Transverse colon (tissue), 4 donors: ENCODE results near the gene DGCR2. TPM values are rescaled to one million over a fixed set of nuclear protein-coding genes. Genes with fewer than 3 reads are reported as not detected.

Experiments
- DNase-seq: peaks from one replicate; pipeline ENCODE4 v3.0.0-alpha.2; 2019
- H3K27ac ChIP-seq, 4 donors: fragments of 200-600 bp; sonication (generic); 2 replicates each; pipeline ENCODE4 v1.5.1; 2016 to 2018; ENCODE audit warnings: inconsistent platforms in 4 of 4
- H3K27me3 ChIP-seq: fragments of 200-600 bp; sonication (generic); 2 replicates; pipeline ENCODE4 v1.5.1; 2017; ENCODE audit warnings: inconsistent platforms
- H3K36me3 ChIP-seq, 4 donors: fragments of 200-600 bp; sonication (generic); 2 replicates each; pipeline ENCODE4 v1.5.1; 2017 to 2019; ENCODE audit warnings: inconsistent platforms in 4 of 4
- H3K4me1 ChIP-seq, 4 donors: fragments of 200-600 bp; sonication (generic); 2 replicates each; pipeline ENCODE4 v1.5.1; 2017 to 2020; ENCODE audit warnings: inconsistent platforms in 4 of 4
- H3K4me3 ChIP-seq, 4 donors: fragments of 200-600 bp; sonication (generic); 1 replicate in 1 of 4; 2 replicates in 3 of 4; pipeline versions ENCODE4 v1.5.1 to v1.6.1; 2017 to 2019; ENCODE audit warnings: inconsistent platforms in 4 of 4
- H3K9me3 ChIP-seq, 2 donors: fragments of 200-600 bp; sonication (generic); 2 replicates each; pipeline ENCODE4 v1.5.1; 2017 to 2019; ENCODE audit warnings: inconsistent platforms in 2 of 2
- CTCF ChIP-seq, 5 experiments: fragments of 200-600 bp in 3 of 5; fragments of 450-650 bp in 2 of 5; sonication (generic) in 3 of 5; IDR thresholded peaks; 1 replicate in 2 of 5; 2 replicates in 3 of 5; pipeline ENCODE4 v1.5.1; 2016 to 2017; ENCODE audit warnings: antibody characterized with exemption in 5 of 5, inconsistent platforms in 3 of 5, mild to moderate bottlenecking in 2 of 5, moderate library complexity in 1 of 5
- EP300 ChIP-seq: sonication (generic); formaldehyde crosslinking; IDR thresholded peaks from one replicate; pipeline ENCODE4 v1.6.1; 2017; ENCODE audit warnings: antibody characterized with exemption, low read depth
- POLR2A ChIP-seq: fragments of 450-650 bp; IDR thresholded peaks from one replicate; pipeline ENCODE4 v1.6.1; 2016; ENCODE audit warnings: antibody characterized with exemption, mild to moderate bottlenecking, moderate library complexity
- POLR2AphosphoS5 ChIP-seq, 3 donors: sonication (generic); formaldehyde crosslinking; IDR thresholded peaks; one replicate each; pipeline ENCODE4 v1.6.1; 2016; ENCODE audit warnings: antibody characterized with exemption in 3 of 3
- WGBS, 2 donors: methylation state at CpG; one replicate each; pipeline ENCODE4 v1.1.5; 2018; ENCODE audit warnings: low coverage in 1 of 2; 5-methylcytosine and 5-hydroxymethylcytosine counted together
- in situ Hi-C, 4 donors: fragments of 200-750 bp; cut with MboI; loops; one replicate each; pipeline versions ENCODE4 v1.15.0 to v1.15.1; 2017; ENCODE audit warnings: low sequenced_read_pairs in 3 of 4, low pct_ligation_motif_present in 1 of 4, low pct_unique_long_range_greater_than_20kb in 1 of 4
- intact Hi-C: fragments of 100-400 bp; cut with DNase I; formaldehyde crosslinking; loops from one replicate; pipeline ENCODE4 v1.15.1; 2023; ENCODE audit warnings: low total_unique reads
- total RNA-seq, 4 donors: library from RNA; depleted of rRNA; stranded (reverse); fragments of >200 nt; gene quantifications; one replicate each; pipeline ENCODE4 v1.1.0, GENCODE V29; 2016

DGCR2 gene
- total RNA-seq, 4 donors from 2014 or later: 71.6 to 106 (median 94.3) TPM

GRCh38 chr22:19129871-19130270, 7.7 kb upstream of the DGCR2 start:
- DNase-seq: no peak
- intact Hi-C loops: no loop called here
- in situ Hi-C loops: loop anchor here in 1 of 4 donors (25.0 kb wide), 1 partner anchor 507 kb away; no protein-coding TSS in a partner anchor
- Histone ChIP-seq H3K27ac (no peak overlapping the region), H3K4me1 (no peaks in the 10 kb centered on the region), H3K36me3 (peaks cover 0 to 10% (median 4%) of the 10 kb centered on the region in 4 donors), H3K27me3 (no peaks in the 10 kb centered on the region), H3K4me3 (no peak overlapping the region), H3K9me3 (no peaks in the 10 kb centered on the region)
- 74% methylated on average over 8 of the region's 8 CpGs; no CpG with 5 or more reads in 1 of the 2 donors for WGBS, 2 donors
- TF ChIP-seq POLR2AphosphoS5 (IDR thresholded peaks at IDR 0.05) (no peak), CTCF (IDR thresholded peaks at IDR 0.05) (no peak), EP300 (no peak), POLR2A (no peak)

GRCh38 chr22:19128946-19129727, 6.9 kb upstream of the DGCR2 start:
- intact Hi-C loops: no loop called here
- WGBS, 2 donors: 89% methylated on average over 7 of the region's 7 CpGs; no CpG with 5 or more reads in 1 of the 2 donors
- Histone ChIP-seq H3K4me1 (no peaks in the 10 kb centered on the region), H3K36me3 (peaks cover 0 to 7% (median 2%) of the 10 kb centered on the region in 4 donors), H3K27ac (no peak overlapping the region), H3K9me3 (no peaks in the 10 kb centered on the region), H3K27me3 (no peaks in the 10 kb centered on the region), H3K4me3 (no peak overlapping the region)
- TF ChIP-seq POLR2A (no peak), EP300 (no peak), POLR2AphosphoS5 (IDR thresholded peaks at IDR 0.05) (no peak), CTCF (IDR thresholded peaks at IDR 0.05) (no peak)
- DNase-seq: no peak
- in situ Hi-C loops: loop anchor here in 1 of 4 donors (25.0 kb wide), 1 partner anchor 508 kb away; no protein-coding TSS in a partner anchor

GRCh38 chr22:19128009-19128401, 5.8 kb upstream of the DGCR2 start:
- 75 to 81% methylated on average over 7 of the region's 7 CpGs for WGBS, 2 donors
- in situ Hi-C loops: loop anchor here in 1 of 4 donors (25.0 kb wide), 1 partner anchor 509 kb away; no protein-coding TSS in a partner anchor
- TF ChIP-seq EP300: no peak
- intact Hi-C loops: no loop called here
- Histone ChIP-seq H3K36me3 (no peaks in the 10 kb centered on the region), H3K4me3 (no peak overlapping the region), H3K27me3 (no peaks in the 10 kb centered on the region), H3K27ac (no peak overlapping the region), H3K4me1 (peaks cover 0 to 3% (median 1%) of the 10 kb centered on the region in 4 donors), H3K9me3 (no peaks in the 10 kb centered on the region)
- DNase-seq: no peak

GRCh38 chr22:19127329-19128008, 5.3 kb upstream of the DGCR2 start:
- Histone ChIP-seq H3K9me3 (no peaks in the 10 kb centered on the region), H3K36me3 (no peaks in the 10 kb centered on the region), H3K27me3 (no peaks in the 10 kb centered on the region), H3K4me1 (peaks cover 0 to 7% (median 6%) of the 10 kb centered on the region in 4 donors), H3K4me3 (no peak overlapping the region), H3K27ac (no peak overlapping the region)
- peak; percentile 35 for DNase-seq
- intact Hi-C loops (no loop called here), in situ Hi-C loops (loop anchor here in 1 of 4 donors (25.0 kb wide), 1 partner anchor 510 kb away; no protein-coding TSS in a partner anchor)
- 56 to 80% methylated on average over 3 to 16 of the region's 16 CpGs for WGBS, 2 donors
- TF ChIP-seq POLR2A (no peak), CTCF (IDR thresholded peaks at IDR 0.05) (peak in 1 of 5 experiments; percentile 14)
